GM12878 (cell line): ENCODE measurements around the gene DPYSL3.

ENCODE experiments used
- DPF2 ChIP-seq: fragments of 450-650 bp; IDR thresholded peaks from 2 replicates; pipeline ENCODE4 v1.6.1; 2017; ENCODE audit warnings: mild to moderate bottlenecking
- POLR2A ChIP-seq: IDR thresholded peaks from 2 replicates; pipeline ENCODE4 v1.6.1; 2011; ENCODE audit warnings: low read depth, mild to moderate bottlenecking, low read length
- POLR2AphosphoS2 ChIP-seq: IDR thresholded peaks from 2 replicates; pipeline ENCODE4 v1.6.1; 2011; ENCODE audit warnings: low read depth, mild to moderate bottlenecking, low read length, improper control_type of control experiment, moderate library complexity
- RCOR1 ChIP-seq: conservative IDR thresholded peaks from 2 replicates; pipeline ENCODE4 v1.6.1; 2012; ENCODE audit warnings: low read depth, low read length, improper control_type of control experiment
- YY1 ChIP-seq: IDR thresholded peaks from 2 replicates; pipeline ENCODE4 v1.6.1; 2011; ENCODE audit warnings: low read depth, mild to moderate bottlenecking, low read length
- ZNF274 ChIP-seq: IDR thresholded peaks from one replicate; pipeline ENCODE4 v1.8.0; 2011; ENCODE audit not compliant: insufficient read length, insufficient read depth
- TF ChIP-seq, protein P1 (sequence below): IDR thresholded peaks from 2 replicates; pipeline ENCODE4 v1.6.1; 2012; ENCODE audit warnings: improper control_type of control experiment, low read depth, low read length; ENCODE audit not compliant: insufficient replicate concordance
- TF ChIP-seq, protein P2 (sequence below): IDR thresholded peaks from 2 replicates; pipeline ENCODE4 v1.6.1; 2012; ENCODE audit warnings: low read length, inconsistent platforms
- TF ChIP-seq, protein P3 (sequence below), 3 experiments: IDR thresholded peaks in 2 of 3; conservative IDR thresholded peaks in 1 of 3; 2 replicates each; pipeline ENCODE4 v1.5.1; 2011; ENCODE audit warnings: low read depth in 3 of 3, low read length in 3 of 3, mild to moderate bottlenecking in 3 of 3, control low read depth in 2 of 3, moderate library complexity in 2 of 3, inconsistent platforms in 1 of 3, mixed read lengths in 1 of 3; ENCODE audit not compliant: control insufficient read depth in 2 of 3, insufficient read depth in 1 of 3; ENCODE audit errors: extremely low read depth in 1 of 3

DNA sequence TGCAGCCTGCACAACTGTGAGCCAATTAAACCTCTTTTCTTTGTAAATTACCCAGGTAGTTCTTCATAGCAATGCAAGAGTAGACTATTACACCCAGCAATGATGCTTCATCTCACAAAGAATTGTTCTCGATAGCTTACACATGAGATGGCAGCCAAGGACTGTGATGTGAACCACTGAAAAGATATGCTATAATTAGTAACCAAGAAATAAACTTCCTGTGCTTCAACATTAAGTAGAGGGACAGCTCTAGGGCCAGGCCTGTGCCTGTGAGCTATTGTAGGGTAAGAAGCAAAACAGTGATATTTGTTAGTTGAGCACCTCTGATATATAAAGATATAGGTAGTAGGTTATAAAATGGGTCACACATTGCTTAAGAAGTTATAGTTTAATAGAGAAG, 41.8 kb upstream of the DPYSL3 start:
- TF ChIP-seq YY1 (no peak), POLR2A (no peak), RCOR1 (no peak), ZNF274 (no peak), POLR2AphosphoS2 (no peak), DPF2 (no peak)
- TF ChIP-seq, protein P1, sequence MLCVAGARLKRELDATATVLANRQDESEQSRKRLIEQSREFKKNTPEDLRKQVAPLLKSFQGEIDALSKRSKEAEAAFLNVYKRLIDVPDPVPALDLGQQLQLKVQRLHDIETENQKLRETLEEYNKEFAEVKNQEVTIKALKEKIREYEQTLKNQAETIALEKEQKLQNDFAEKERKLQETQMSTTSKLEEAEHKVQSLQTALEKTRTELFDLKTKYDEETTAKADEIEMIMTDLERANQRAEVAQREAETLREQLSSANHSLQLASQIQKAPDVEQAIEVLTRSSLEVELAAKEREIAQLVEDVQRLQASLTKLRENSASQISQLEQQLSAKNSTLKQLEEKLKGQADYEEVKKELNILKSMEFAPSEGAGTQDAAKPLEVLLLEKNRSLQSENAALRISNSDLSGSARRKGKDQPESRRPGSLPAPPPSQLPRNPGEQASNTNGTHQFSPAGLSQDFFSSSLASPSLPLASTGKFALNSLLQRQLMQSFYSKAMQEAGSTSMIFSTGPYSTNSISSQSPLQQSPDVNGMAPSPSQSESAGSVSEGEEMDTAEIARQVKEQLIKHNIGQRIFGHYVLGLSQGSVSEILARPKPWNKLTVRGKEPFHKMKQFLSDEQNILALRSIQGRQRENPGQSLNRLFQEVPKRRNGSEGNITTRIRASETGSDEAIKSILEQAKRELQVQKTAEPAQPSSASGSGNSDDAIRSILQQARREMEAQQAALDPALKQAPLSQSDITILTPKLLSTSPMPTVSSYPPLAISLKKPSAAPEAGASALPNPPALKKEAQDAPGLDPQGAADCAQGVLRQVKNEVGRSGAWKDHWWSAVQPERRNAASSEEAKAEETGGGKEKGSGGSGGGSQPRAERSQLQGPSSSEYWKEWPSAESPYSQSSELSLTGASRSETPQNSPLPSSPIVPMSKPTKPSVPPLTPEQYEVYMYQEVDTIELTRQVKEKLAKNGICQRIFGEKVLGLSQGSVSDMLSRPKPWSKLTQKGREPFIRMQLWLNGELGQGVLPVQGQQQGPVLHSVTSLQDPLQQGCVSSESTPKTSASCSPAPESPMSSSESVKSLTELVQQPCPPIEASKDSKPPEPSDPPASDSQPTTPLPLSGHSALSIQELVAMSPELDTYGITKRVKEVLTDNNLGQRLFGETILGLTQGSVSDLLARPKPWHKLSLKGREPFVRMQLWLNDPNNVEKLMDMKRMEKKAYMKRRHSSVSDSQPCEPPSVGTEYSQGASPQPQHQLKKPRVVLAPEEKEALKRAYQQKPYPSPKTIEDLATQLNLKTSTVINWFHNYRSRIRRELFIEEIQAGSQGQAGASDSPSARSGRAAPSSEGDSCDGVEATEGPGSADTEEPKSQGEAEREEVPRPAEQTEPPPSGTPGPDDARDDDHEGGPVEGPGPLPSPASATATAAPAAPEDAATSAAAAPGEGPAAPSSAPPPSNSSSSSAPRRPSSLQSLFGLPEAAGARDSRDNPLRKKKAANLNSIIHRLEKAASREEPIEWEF = no peak
- TF ChIP-seq, protein P2, sequence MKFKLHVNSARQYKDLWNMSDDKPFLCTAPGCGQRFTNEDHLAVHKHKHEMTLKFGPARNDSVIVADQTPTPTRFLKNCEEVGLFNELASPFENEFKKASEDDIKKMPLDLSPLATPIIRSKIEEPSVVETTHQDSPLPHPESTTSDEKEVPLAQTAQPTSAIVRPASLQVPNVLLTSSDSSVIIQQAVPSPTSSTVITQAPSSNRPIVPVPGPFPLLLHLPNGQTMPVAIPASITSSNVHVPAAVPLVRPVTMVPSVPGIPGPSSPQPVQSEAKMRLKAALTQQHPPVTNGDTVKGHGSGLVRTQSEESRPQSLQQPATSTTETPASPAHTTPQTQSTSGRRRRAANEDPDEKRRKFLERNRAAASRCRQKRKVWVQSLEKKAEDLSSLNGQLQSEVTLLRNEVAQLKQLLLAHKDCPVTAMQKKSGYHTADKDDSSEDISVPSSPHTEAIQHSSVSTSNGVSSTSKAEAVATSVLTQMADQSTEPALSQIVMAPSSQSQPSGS = no peak
- TF ChIP-seq, protein P3, sequence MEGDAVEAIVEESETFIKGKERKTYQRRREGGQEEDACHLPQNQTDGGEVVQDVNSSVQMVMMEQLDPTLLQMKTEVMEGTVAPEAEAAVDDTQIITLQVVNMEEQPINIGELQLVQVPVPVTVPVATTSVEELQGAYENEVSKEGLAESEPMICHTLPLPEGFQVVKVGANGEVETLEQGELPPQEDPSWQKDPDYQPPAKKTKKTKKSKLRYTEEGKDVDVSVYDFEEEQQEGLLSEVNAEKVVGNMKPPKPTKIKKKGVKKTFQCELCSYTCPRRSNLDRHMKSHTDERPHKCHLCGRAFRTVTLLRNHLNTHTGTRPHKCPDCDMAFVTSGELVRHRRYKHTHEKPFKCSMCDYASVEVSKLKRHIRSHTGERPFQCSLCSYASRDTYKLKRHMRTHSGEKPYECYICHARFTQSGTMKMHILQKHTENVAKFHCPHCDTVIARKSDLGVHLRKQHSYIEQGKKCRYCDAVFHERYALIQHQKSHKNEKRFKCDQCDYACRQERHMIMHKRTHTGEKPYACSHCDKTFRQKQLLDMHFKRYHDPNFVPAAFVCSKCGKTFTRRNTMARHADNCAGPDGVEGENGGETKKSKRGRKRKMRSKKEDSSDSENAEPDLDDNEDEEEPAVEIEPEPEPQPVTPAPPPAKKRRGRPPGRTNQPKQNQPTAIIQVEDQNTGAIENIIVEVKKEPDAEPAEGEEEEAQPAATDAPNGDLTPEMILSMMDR (IDR thresholded peaks at IDR 0.05 in 2 of 3, conservative IDR thresholded peaks at IDR 0.05 in 1 of 3; ENCODE audit: control insufficient read depth in 2 of 3, extremely low read depth in 1 of 3, insufficient read depth in 1 of 3, low read depth in 3 of 3, low read length in 3 of 3) = no peak
